ENCODE results near the gene ZNF280A. TPM values are rescaled to one million over a fixed set of nuclear protein-coding genes. Genes with fewer than 3 reads are reported as not detected.
"Not testable (repeated sequence)": the region's sequence is repeated elsewhere in the genome, so short reads cannot be mapped to it uniquely, and the experiment has no call there.

Gene ZNF280A
- total RNA-seq, 1 donor from 2014 or later: 0.09 TPM

DNA sequence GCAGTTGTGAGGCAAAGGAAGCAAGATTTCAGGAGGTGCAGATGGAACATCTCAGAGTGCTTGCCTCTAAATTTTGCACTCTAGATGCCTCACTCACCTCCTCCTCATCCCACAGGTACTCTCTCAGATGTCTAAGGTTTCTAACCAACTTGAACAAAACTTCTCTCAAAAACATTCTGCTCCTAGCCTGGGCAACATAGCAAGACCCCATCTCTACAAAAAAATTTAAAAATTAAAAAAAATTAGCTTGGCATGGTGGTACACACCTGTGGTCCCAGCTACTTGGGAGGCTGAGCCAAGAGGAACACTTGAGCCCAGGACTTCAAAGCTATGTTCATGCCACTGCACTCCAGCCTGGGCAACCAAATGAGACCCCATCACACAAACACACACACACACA is 4.2 kb downstream of the ZNF280A start:
- no peak overlapping the region for H3K27ac ChIP-seq (ENCODE audit: low read depth, low read length)
- no peak overlapping the region for H3K4me2 ChIP-seq (ENCODE audit: low read length)
- H2AFZ ChIP-seq (ENCODE audit: low read depth, low read length): no peak overlapping the region
- H3K36me3 ChIP-seq (ENCODE audit: insufficient read depth, low read length): no peaks in the 10 kb centered on the region
- H3K79me2 ChIP-seq (ENCODE audit: insufficient read depth, low read length): no peaks in the 10 kb centered on the region
- H3K9me3 ChIP-seq (ENCODE audit: insufficient read depth, low read depth, low read length): no peaks in the 10 kb centered on the region
- Mint-ChIP-seq H3K9me3 (ENCODE audit: unreplicated experiment) (peaks cover 4% of the 10 kb centered on the region), H3K27ac (ENCODE audit: unreplicated experiment) (no peak overlapping the region), H3K4me1 (ENCODE audit: low read depth, unreplicated experiment) (no peaks in the 10 kb centered on the region), H3K36me3 (ENCODE audit: low read depth, unreplicated experiment) (no peaks in the 10 kb centered on the region), H3K27me3 (ENCODE audit: low read depth, unreplicated experiment) (peaks cover 63% of the 10 kb centered on the region), H3K4me3 (ENCODE audit: unreplicated experiment) (no peak overlapping the region)
- TF ChIP-seq EZH2 (IDR thresholded peaks at IDR 0.05; ENCODE audit: insufficient read depth, low read length): no peak
- TF ChIP-seq CTCF (IDR thresholded peaks at IDR 0.05; ENCODE audit: insufficient read depth, low read depth, low read length): no peak
- no peaks in the 10 kb centered on the region for H4K20me1 ChIP-seq (ENCODE audit: insufficient read depth, low read length)
- H3K9ac ChIP-seq (ENCODE audit: low read length): no peak overlapping the region
- H3K4me3 ChIP-seq (ENCODE audit: insufficient read depth, low read depth, low read length): no peak overlapping the region
- FAIRE-seq (no peak), DNase-seq (ENCODE audit: low read depth) (no peak)
- no peaks in the 10 kb centered on the region for H3K27me3 ChIP-seq (ENCODE audit: insufficient read depth, low read length)
- H3K4me1 ChIP-seq (ENCODE audit: insufficient read depth, low read length): no peaks in the 10 kb centered on the region

DNA sequence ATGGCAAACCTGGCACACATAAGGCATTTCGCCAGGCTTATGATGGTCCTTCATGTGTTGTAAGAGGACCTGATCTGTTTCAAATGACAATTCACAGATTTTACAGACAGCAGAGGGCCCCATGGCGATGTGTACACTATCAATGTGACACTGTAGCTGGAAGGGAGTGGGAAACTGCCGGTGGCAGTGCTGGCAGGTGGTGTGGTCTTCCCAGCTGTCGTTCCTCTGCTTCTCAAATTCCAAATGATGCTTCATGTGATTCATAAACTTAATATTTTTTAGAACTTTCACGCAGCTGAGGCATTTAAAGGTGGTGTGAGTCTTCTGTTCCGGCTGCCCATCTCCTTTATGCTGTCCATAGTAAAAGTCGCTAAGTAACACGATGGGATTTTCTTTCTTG is 5.6 kb downstream of the ZNF280A start:
- H2AFZ ChIP-seq (ENCODE audit: low read depth, low read length); H3K36me3 Mint-ChIP-seq (ENCODE audit: low read depth, unreplicated experiment); H3K79me2 ChIP-seq (ENCODE audit: insufficient read depth, low read length); H3K4me1 ChIP-seq (ENCODE audit: insufficient read depth, low read length); H3K27me3 ChIP-seq (ENCODE audit: insufficient read depth, low read length); H3K9me3 Mint-ChIP-seq (ENCODE audit: unreplicated experiment); DNase-seq (ENCODE audit: low read depth); H3K4me2 ChIP-seq (ENCODE audit: low read length); H3K27ac ChIP-seq (ENCODE audit: low read depth, low read length); H3K27ac Mint-ChIP-seq (ENCODE audit: unreplicated experiment); H3K9me3 ChIP-seq (ENCODE audit: insufficient read depth, low read depth, low read length); H3K36me3 ChIP-seq (ENCODE audit: insufficient read depth, low read length); H3K4me3 Mint-ChIP-seq (ENCODE audit: unreplicated experiment); H3K9ac ChIP-seq (ENCODE audit: low read length); H3K4me1 Mint-ChIP-seq (ENCODE audit: low read depth, unreplicated experiment); H3K4me3 ChIP-seq (ENCODE audit: insufficient read depth, low read depth, low read length); FAIRE-seq; H4K20me1 ChIP-seq (ENCODE audit: insufficient read depth, low read length): not testable (repeated sequence)
- H3K27me3 Mint-ChIP-seq (ENCODE audit: low read depth, unreplicated experiment): peaks cover 57% of the 10 kb centered on the region

DNA sequence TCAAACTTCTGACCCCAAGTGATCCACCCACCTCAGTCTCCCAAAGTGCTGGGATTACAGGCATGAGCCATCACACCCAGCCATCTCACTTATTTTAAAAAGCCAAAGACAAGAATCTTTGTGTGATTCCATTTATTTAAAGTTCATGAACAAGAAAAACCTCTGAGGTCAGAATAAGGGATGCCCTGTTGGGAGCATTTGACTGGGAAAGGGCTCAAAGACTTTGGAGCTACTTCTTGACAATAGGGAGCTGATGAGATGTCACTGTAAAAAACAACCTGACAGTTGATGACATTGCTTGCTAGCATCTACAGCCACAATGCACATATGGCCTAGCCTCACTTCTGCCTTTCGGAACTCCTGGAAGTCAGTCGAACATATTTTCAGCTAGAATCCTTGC is 6.5 kb downstream of the ZNF280A start:
- DNase-seq (ENCODE audit: low read depth) (no peak), FAIRE-seq (no peak)
- peaks cover 3% of the 10 kb centered on the region for H3K4me1 ChIP-seq (ENCODE audit: insufficient read depth, low read length)
- no peak for TF ChIP-seq EZH2 (IDR thresholded peaks at IDR 0.05; ENCODE audit: insufficient read depth, low read length)
- H3K27ac ChIP-seq (ENCODE audit: low read depth, low read length): no peak overlapping the region
- H3K4me3 ChIP-seq (ENCODE audit: insufficient read depth, low read depth, low read length): no peak overlapping the region
- Mint-ChIP-seq H3K4me3 (ENCODE audit: unreplicated experiment) (no peak overlapping the region), H3K27ac (ENCODE audit: unreplicated experiment) (no peak overlapping the region), H3K9me3 (ENCODE audit: unreplicated experiment) (peaks cover 7% of the 10 kb centered on the region), H3K4me1 (ENCODE audit: low read depth, unreplicated experiment) (no peaks in the 10 kb centered on the region), H3K27me3 (ENCODE audit: low read depth, unreplicated experiment) (peaks cover 56% of the 10 kb centered on the region), H3K36me3 (ENCODE audit: low read depth, unreplicated experiment) (no peaks in the 10 kb centered on the region)
- no peaks in the 10 kb centered on the region for H3K36me3 ChIP-seq (ENCODE audit: insufficient read depth, low read length)
- no peaks in the 10 kb centered on the region for H3K27me3 ChIP-seq (ENCODE audit: insufficient read depth, low read length)
- H3K4me2 ChIP-seq (ENCODE audit: low read length): no peak overlapping the region
- no peak overlapping the region for H3K9ac ChIP-seq (ENCODE audit: low read length)
- no peak overlapping the region for H2AFZ ChIP-seq (ENCODE audit: low read depth, low read length)
- peaks cover 3% of the 10 kb centered on the region for H3K9me3 ChIP-seq (ENCODE audit: insufficient read depth, low read depth, low read length)
- no peaks in the 10 kb centered on the region for H4K20me1 ChIP-seq (ENCODE audit: insufficient read depth, low read length)
- H3K79me2 ChIP-seq (ENCODE audit: insufficient read depth, low read length): no peaks in the 10 kb centered on the region

- Histone ChIP-seq H2AFZ (ENCODE audit: low read depth, low read length) (no peak overlapping the region), H3K36me3 (ENCODE audit: insufficient read depth, low read length) (no peaks in the 10 kb centered on the region), H3K9ac (ENCODE audit: low read length) (no peak overlapping the region), H4K20me1 (ENCODE audit: insufficient read depth, low read length) (no peaks in the 10 kb centered on the region), H3K27ac (ENCODE audit: low read depth, low read length) (no peak overlapping the region), H3K4me2 (ENCODE audit: low read length) (no peak overlapping the region), H3K4me1 (ENCODE audit: insufficient read depth, low read length) (peaks cover 3% of the 10 kb centered on the region), H3K9me3 (ENCODE audit: insufficient read depth, low read depth, low read length) (peaks cover 3% of the 10 kb centered on the region), H3K4me3 (ENCODE audit: insufficient read depth, low read depth, low read length) (no peak overlapping the region), H3K27me3 (ENCODE audit: insufficient read depth, low read length) (no peaks in the 10 kb centered on the region), H3K79me2 (ENCODE audit: insufficient read depth, low read length) (no peaks in the 10 kb centered on the region)
- Mint-ChIP-seq H3K27me3 (ENCODE audit: low read depth, unreplicated experiment) (peaks cover 56% of the 10 kb centered on the region), H3K4me1 (ENCODE audit: low read depth, unreplicated experiment) (no peaks in the 10 kb centered on the region), H3K4me3 (ENCODE audit: unreplicated experiment) (no peak overlapping the region), H3K36me3 (ENCODE audit: low read depth, unreplicated experiment) (no peaks in the 10 kb centered on the region), H3K27ac (ENCODE audit: unreplicated experiment) (no peak overlapping the region), H3K9me3 (ENCODE audit: unreplicated experiment) (peaks cover 7% of the 10 kb centered on the region)
- TF ChIP-seq EZH2 (IDR thresholded peaks at IDR 0.05; ENCODE audit: insufficient read depth, low read length) (no peak), CTCF (IDR thresholded peaks at IDR 0.05; ENCODE audit: insufficient read depth, low read depth, low read length) (no peak)
- DNase-seq (ENCODE audit: low read depth) (no peak), FAIRE-seq (no peak)
These were observed 7.1 kb downstream of the ZNF280A start for GRCh38 chr22:22512951-22513350.

- H3K4me2 ChIP-seq (ENCODE audit: low read length); H3K79me2 ChIP-seq (ENCODE audit: insufficient read depth, low read length); H3K27me3 ChIP-seq (ENCODE audit: insufficient read depth, low read length); DNase-seq (ENCODE audit: low read depth); FAIRE-seq; H3K9me3 ChIP-seq (ENCODE audit: insufficient read depth, low read depth, low read length); H3K9ac ChIP-seq (ENCODE audit: low read length); H3K27ac ChIP-seq (ENCODE audit: low read depth, low read length); H3K4me3 Mint-ChIP-seq (ENCODE audit: unreplicated experiment); H3K36me3 ChIP-seq (ENCODE audit: insufficient read depth, low read length); H2AFZ ChIP-seq (ENCODE audit: low read depth, low read length); H3K9me3 Mint-ChIP-seq (ENCODE audit: unreplicated experiment); H3K4me1 ChIP-seq (ENCODE audit: insufficient read depth, low read length); H3K36me3 Mint-ChIP-seq (ENCODE audit: low read depth, unreplicated experiment); H4K20me1 ChIP-seq (ENCODE audit: insufficient read depth, low read length); H3K4me1 Mint-ChIP-seq (ENCODE audit: low read depth, unreplicated experiment); H3K4me3 ChIP-seq (ENCODE audit: insufficient read depth, low read depth, low read length); H3K27ac Mint-ChIP-seq (ENCODE audit: unreplicated experiment): not testable (repeated sequence)
- H3K27me3 Mint-ChIP-seq (ENCODE audit: low read depth, unreplicated experiment): peaks cover 43% of the 10 kb centered on the region
These were observed 9.2 kb downstream of the ZNF280A start for GRCh38 chr22:22510833-22511232.
